HG02642 (cell line): ENCODE results near the gene MED27.

Source experiments
- ATAC-seq: cut with Tn5 transposase; IDR thresholded peaks from one replicate; pipeline ENCODE4 v1.9.1; 2021; ENCODE audit warnings: mild to moderate bottlenecking; ENCODE audit not compliant: unreplicated experiment, poor library complexity

The MED27 gene

GRCh38 chr9:131976157-131977108 lies 103.2 kb downstream of the MED27 start:
- ATAC-seq, result no peak

GRCh38 chr9:131972889-131973288 lies 106.8 kb downstream of the MED27 start:
- no peak for ATAC-seq

- ATAC-seq, result no peak
These were observed 108.1 kb downstream of the MED27 start for GRCh38 chr9:131971482-131972074.

GRCh38 chr9:131969469-131969989 lies 110.1 kb downstream of the MED27 start:
- no peak for ATAC-seq

- ATAC-seq, result no peak
These were observed 111.0 kb downstream of the MED27 start for GRCh38 chr9:131968632-131969031.

- ATAC-seq, result no peak
These were observed 113.8 kb downstream of the MED27 start for GRCh38 chr9:131965841-131966240.

GRCh38 chr9:131965103-131965502 lies 114.6 kb downstream of the MED27 start:
- no peak for ATAC-seq

- no peak for ATAC-seq
These were observed 116.3 kb downstream of the MED27 start for GRCh38 chr9:131963072-131964030.

- no peak for ATAC-seq
These were observed 118.2 kb downstream of the MED27 start for GRCh38 chr9:131961496-131961880.

GRCh38 chr9:131960851-131961495 lies 118.7 kb downstream of the MED27 start:
- no peak for ATAC-seq

- ATAC-seq, result no peak
These were observed 119.4 kb downstream of the MED27 start for GRCh38 chr9:131960311-131960710.

GRCh38 chr9:131959887-131960286 lies 119.8 kb downstream of the MED27 start:
- ATAC-seq, result no peak

GRCh38 chr9:131959056-131959455 lies 120.6 kb downstream of the MED27 start:
- ATAC-seq, result no peak

GRCh38 chr9:131954299-131954698 lies 125.4 kb downstream of the MED27 start:
- ATAC-seq, result no peak

GRCh38 chr9:131951905-131952304 lies 127.8 kb downstream of the MED27 start:
- ATAC-seq, result no peak

GRCh38 chr9:131951155-131951554 lies 128.5 kb downstream of the MED27 start:
- no peak for ATAC-seq

- no peak for ATAC-seq
These were observed 129.2 kb downstream of the MED27 start for GRCh38 chr9:131950487-131950886.

GRCh38 chr9:131946180-131946579 lies 133.5 kb downstream of the MED27 start:
- ATAC-seq, result no peak

- ATAC-seq, result no peak
These were observed 136.3 kb downstream of the MED27 start for GRCh38 chr9:131943351-131943841.
